HG03457 (cell line): ENCODE data around the gene FBXL7.

Experiments used
- ATAC-seq: cut with Tn5 transposase; IDR thresholded peaks from one replicate; pipeline ENCODE4 v1.9.1; 2021; ENCODE audit warnings: moderate number of reproducible peaks; ENCODE audit not compliant: unreplicated experiment

The FBXL7 gene

GRCh38 chr5:15538516-15538915 lies 38.5 kb downstream of the FBXL7 start:
- no peak for ATAC-seq

DNA sequence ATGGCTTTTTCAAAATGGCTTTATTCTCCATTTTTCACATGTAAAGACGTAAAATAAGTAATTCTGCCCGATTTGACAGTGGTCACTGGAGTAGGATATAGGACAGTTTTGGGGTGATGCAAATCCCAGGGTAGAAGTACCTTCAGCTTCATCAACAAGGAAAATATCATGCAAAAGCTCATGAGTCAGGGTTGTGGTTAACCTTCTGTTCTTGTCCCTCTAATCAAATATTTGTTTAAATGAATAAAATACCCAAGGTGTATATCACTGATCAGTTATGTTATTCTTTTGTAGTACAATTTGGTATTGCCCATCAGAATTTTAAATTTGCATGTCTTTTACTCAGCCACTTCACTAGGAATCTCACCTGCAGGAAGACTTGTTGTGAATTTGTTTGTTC lies 40.0 kb downstream of the FBXL7 start:
- ATAC-seq, result no peak

- no peak for ATAC-seq
Measured at GRCh38 chr5:15544039-15544438, 44.1 kb downstream of the FBXL7 start.

DNA sequence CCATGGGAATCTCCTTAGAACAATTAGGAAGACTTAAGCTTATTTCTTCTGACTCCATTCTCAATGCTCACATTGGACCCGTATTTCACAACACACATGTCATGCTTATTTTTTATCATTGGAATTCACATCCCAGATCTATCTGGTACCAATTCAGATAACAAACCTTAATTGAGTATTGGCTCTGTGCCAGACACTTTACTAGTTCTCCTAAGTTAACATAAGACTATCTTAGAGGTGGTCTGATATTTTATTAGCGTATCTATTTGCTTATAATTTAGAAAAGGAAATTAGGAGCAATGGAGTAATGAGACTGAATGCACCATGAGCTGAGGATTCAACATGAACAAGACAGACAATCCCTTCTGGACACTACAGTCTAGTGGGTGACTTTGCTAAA lies 45.1 kb downstream of the FBXL7 start:
- no peak for ATAC-seq

DNA sequence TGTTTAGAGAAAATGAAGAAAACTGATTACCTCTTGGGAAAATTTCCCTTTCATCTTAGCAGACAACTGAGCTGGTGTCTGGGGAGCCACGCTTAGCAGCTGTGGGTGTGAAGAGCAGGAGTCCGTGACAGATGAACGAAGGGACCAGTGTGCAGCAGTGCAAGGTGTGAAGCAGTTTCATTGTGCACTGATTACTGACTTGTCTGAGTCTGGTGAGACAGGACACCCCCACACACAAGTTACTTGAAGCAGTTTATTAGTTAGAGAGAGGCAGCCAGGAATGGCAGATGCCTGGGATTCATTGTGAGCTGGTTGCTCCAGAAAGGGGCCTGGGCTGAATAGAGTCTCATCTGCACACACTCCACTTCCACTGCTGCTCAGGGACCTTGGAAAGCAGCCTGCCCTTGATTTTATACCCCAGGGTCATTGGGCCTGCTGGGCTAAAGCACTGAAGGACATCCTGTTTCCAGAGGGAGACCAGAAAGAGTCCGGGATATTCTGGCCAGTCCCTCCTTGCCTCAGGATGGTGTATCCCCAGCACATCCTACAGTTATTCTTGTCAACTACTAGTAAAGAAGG lies 47.4 kb downstream of the FBXL7 start:
- no peak for ATAC-seq

- no peak for ATAC-seq
Measured at GRCh38 chr5:15549961-15550360, 50.0 kb downstream of the FBXL7 start.

GRCh38 chr5:15550502-15551112 lies 50.6 kb downstream of the FBXL7 start:
- ATAC-seq, result no peak

DNA sequence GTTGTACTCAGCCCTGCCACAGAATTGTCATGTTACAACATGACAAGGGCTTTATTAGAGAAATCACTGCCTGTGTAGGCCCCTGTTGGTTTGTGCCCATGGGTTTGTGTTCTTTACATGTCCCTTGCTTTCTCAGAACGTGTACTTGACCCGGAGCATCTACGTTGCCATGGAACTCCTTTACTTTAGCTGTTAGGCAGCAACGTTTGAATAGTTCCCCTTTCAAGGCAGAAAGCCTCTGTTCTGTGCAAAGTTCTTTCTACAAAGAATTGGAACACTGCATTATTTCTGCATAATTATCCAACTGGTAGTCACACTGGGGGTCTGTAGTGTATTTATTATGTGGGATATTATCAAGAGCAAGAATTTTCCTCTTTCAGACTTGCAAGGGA lies 51.1 kb downstream of the FBXL7 start:
- ATAC-seq, result no peak

DNA sequence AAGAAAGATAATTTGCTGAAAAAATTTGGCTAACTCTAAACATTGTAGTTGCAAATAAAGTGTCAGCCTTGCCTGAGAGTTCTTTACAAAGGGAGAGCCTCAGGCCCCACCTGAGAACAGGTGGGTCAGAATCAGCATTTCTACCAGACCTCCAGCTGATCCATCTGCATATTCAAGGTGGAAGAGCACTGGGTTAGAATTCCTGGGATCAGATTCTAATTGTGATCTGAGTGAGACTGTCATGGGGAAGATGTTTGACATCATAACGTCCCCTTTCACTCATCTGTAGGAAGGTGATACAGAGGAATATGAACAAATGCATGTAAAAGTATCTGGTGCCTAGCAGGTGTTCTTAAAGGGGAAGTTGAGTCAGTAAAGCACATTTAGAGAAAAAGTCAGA lies 54.6 kb downstream of the FBXL7 start:
- no peak for ATAC-seq

GRCh38 chr5:15555176-15555575 lies 55.2 kb downstream of the FBXL7 start:
- no peak for ATAC-seq

DNA sequence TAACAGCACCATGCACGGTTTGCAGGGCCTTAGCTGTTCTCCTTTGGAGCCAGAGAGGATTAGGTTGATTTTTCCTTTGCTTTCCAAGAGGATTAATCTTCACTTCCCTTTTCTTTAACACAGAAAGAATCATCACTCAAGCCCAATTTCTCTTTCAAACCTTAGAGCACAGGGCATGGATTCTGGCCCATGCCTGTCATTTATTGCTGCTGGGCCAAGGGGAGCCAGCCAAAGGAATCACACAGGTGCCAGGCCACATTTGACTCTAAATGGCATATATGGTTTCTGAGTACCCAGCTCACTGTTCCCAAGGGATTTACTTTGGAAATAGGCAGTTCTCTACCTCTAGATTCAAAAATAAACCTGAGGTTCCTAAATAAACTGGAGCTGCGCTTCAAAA lies 58.3 kb downstream of the FBXL7 start:
- no peak for ATAC-seq

GRCh38 chr5:15558681-15559080 lies 58.7 kb downstream of the FBXL7 start:
- no peak for ATAC-seq

- ATAC-seq, result no peak
Measured at GRCh38 chr5:15560421-15560820, 60.4 kb downstream of the FBXL7 start.

DNA sequence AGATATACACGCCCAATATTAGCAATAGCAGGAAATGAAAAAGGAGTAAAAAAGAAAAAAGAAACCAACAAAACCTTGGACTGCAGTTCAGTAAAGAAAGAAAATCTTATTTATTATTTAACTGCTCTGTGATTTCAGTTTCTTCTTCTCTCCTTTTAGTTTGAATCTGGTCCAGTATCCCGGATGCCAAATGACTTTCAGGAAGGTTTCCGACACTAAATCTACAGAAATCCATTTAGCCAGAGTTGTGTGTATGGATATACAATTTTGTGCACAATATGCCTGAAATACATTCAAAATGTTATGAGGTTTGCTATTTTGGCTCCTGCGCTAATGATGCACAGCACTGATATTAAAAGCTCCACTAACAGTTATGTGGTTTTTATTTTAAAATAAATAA lies 64.5 kb downstream of the FBXL7 start:
- ATAC-seq, result no peak

GRCh38 chr5:15564957-15565356 lies 65.0 kb downstream of the FBXL7 start:
- ATAC-seq, result no peak

GRCh38 chr5:15566306-15566705 lies 66.3 kb downstream of the FBXL7 start:
- ATAC-seq, result no peak

GRCh38 chr5:15566789-15567188 lies 66.8 kb downstream of the FBXL7 start:
- ATAC-seq, result no peak

- ATAC-seq, result no peak
Measured at GRCh38 chr5:15570491-15570890, 70.5 kb downstream of the FBXL7 start.

DNA sequence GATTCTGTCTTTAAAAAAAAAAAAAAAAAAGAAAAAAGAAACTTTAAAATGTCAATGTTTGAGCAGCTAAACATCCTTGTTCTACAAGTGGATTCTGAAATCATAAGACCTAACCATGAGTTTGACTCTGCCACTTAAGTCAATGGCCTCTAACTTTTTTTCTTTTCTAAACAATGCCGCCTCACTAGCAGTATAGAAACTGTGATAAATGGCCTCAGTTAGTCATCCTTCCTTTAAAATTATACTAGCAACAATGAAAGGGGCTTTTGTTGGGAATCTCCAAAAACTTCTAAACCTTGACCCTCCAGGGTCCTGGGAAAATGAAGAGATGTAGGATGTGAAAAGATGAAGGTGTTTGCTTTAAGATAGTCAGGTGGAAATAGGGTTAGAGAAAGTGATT lies 71.1 kb downstream of the FBXL7 start:
- no peak for ATAC-seq

GRCh38 chr5:15571618-15572017 lies 71.6 kb downstream of the FBXL7 start:
- no peak for ATAC-seq

DNA sequence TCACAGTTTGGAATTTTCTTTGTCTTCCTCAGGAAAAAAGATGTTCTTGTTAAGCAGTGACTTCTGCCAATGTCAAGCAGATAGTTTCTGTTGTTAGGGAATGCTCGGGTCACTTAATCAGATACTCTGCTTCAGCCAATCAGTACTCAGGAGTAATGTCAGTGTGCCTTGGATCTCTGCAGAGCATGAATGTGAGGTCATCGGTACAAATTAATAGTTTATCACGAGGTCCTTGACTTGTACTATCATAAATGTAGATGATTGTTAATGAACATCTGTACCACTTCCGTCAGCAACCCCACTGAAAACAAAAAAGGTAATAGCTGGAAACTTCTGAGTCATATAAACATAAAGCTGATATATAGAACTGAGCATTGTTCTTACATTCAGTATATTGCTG lies 73.6 kb downstream of the FBXL7 start:
- no peak for ATAC-seq

DNA sequence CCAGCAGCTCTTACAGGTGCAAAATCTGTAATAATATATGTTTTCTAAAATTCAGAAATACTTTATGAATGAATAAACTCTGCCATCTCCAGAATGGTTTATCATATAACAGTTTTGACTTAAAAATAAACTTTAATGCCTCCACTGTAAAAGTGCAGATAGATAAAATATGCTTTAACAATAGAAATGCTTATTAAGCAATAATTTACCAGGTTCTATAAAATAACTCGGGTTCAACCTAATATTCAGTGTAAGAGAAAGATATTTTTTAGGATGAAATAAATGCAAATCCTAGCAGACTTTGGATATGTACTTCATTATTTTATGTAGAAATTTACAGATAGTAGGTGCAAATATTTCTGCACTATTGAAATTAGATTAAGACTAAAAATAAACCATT lies 74.1 kb downstream of the FBXL7 start:
- ATAC-seq, result no peak

DNA sequence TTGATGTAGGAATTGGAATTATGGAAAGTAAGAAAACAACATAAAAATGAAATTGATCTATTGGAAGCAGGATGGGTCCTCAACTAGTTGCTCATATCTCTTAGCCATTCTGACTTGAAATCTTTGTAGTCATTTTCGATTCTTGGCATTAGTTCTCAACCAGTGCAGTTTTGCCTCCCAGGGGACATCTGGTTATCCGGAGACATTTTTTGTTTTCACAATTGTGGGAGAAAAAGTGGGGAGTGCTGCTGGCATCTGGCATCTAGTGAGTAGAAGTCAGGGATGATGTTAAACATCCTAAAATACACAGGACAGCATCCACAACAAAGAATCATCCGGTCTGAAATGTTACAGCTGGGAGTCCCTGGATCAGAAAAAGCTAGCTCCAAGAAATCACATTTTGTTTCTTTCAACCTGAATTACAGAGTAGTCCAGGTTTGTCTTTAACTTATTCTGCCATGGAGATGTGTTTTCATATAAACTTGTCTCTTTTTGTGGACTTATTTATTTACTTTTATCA lies 74.9 kb downstream of the FBXL7 start:
- no peak for ATAC-seq
